Fibroblast of lung (primary cell): ENCODE data around the gene FGF1. TPM values are rescaled to one million over a fixed set of nuclear protein-coding genes. Genes with fewer than 3 reads are reported as not detected.

Experiments used
- DNase-seq, 2 donors: peaks; one replicate each; pipeline versions ENCODE4 v3.0.0 to v3.0.0-alpha.2; 2010; ENCODE audit warnings: low read depth in 2 of 2
- H2AFZ ChIP-seq: 2 replicates; pipeline ENCODE4 v1.5.1; 2012; ENCODE audit warnings: low read length, control low read depth, inconsistent platforms
- H3K27ac ChIP-seq: 2 replicates; pipeline ENCODE4 v1.5.1; 2011; ENCODE audit warnings: low read length, control low read depth; ENCODE audit not compliant: insufficient read depth
- H3K27me3 ChIP-seq: 2 replicates; pipeline ENCODE4 v1.5.1; 2011; ENCODE audit warnings: mild to moderate bottlenecking, low read length; ENCODE audit not compliant: control insufficient read depth, insufficient read depth
- H3K36me3 ChIP-seq: 2 replicates; pipeline ENCODE4 v1.5.1; 2011; ENCODE audit warnings: low read length; ENCODE audit not compliant: control insufficient read depth, insufficient read depth
- H3K4me1 ChIP-seq: 2 replicates; pipeline ENCODE4 v1.5.1; 2011; ENCODE audit warnings: low read length; ENCODE audit not compliant: control insufficient read depth, insufficient read depth; ENCODE audit errors: extremely low read depth
- H3K4me2 ChIP-seq: 2 replicates; pipeline ENCODE4 v1.5.1; 2011; ENCODE audit warnings: low read length, control low read depth; ENCODE audit not compliant: insufficient read depth; ENCODE audit errors: extremely low read depth
- H3K4me3 ChIP-seq, 4 experiments: fragments of 200-600 bp in 1 of 4; sonication (generic) in 1 of 4; replicated peaks in 1 of 4; 2 replicates each; pipeline ENCODE4 v1.5.1; 2011 to 2016; ENCODE audit warnings: low read length in 4 of 4, low read depth in 3 of 4, mild to moderate bottlenecking in 3 of 4, control low read depth in 2 of 4, inconsistent platforms in 1 of 4, mixed read lengths in 1 of 4; ENCODE audit not compliant: insufficient read depth in 1 of 4; ENCODE audit errors: control extremely low read depth in 1 of 4
- H3K79me2 ChIP-seq: 2 replicates; pipeline ENCODE4 v1.5.1; 2012; ENCODE audit warnings: mild to moderate bottlenecking, low read length, inconsistent platforms; ENCODE audit not compliant: control insufficient read depth, insufficient read depth
- H3K9ac ChIP-seq: 2 replicates; pipeline ENCODE4 v1.5.1; 2011; ENCODE audit warnings: mild to moderate bottlenecking, low read length, control low read depth; ENCODE audit not compliant: insufficient read depth
- H3K9me3 ChIP-seq: 2 replicates; pipeline ENCODE4 v1.5.1; 2012; ENCODE audit warnings: low read depth, low read length; ENCODE audit not compliant: control insufficient read depth, insufficient read depth
- H4K20me1 ChIP-seq: 2 replicates; pipeline ENCODE4 v1.5.1; 2011; ENCODE audit warnings: low read length; ENCODE audit not compliant: control insufficient read depth, insufficient read depth; ENCODE audit errors: extremely low read depth
- EZH2 ChIP-seq: IDR thresholded peaks from 2 replicates; pipeline ENCODE4 v1.5.1; 2012; ENCODE audit warnings: low read length, control low read depth, mild to moderate bottlenecking; ENCODE audit errors: missing control alignments
- polyA plus RNA-seq, 2 donors: library from polyadenylated mRNA; depleted of rRNA in 1 of 2; stranded (reverse) in 1 of 2; unstranded in 1 of 2; fragments of >200 nt; gene quantifications; 2 replicates each; pipeline ENCODE4 v1.2.1, GENCODE V29; 2011 to 2012; ENCODE audit warnings: missing spikeins in 1 of 2
- total RNA-seq: library from RNA; depleted of rRNA; stranded (reverse); fragments of >200 nt; gene quantifications from 2 replicates; pipeline ENCODE4 v1.2.1, GENCODE V29; 2014
- TF ChIP-seq, protein P1 (sequence below), 2 donors: IDR thresholded peaks in 1 of 2; conservative IDR thresholded peaks in 1 of 2; 1 replicate in 1 of 2; 2 replicates in 1 of 2; pipeline ENCODE4 v1.5.1; 2011 to 2012; ENCODE audit warnings: low read length in 2 of 2, control low read depth in 1 of 2, inconsistent platforms in 1 of 2, low read depth in 1 of 2, mild to moderate bottlenecking in 1 of 2

Gene FGF1
- total and polyA plus RNA-seq, 2 donors (not counting 1 experiment from before 2014, with no cell fraction given): 3.5 to 17.7 TPM

GRCh38 chr5:142639455-142639854 is 46.4 kb downstream of the FGF1 start:
- no peaks in the 10 kb centered on the region for H4K20me1 ChIP-seq
- DNase-seq: no peak
- peaks cover 10% of the 10 kb centered on the region for H3K4me1 ChIP-seq
- no peaks in the 10 kb centered on the region for H3K79me2 ChIP-seq
- no peaks in the 10 kb centered on the region for H3K9me3 ChIP-seq
- no peak overlapping the region for H3K4me2 ChIP-seq
- H3K4me3 ChIP-seq: no peak overlapping the region
- no peak overlapping the region for H3K9ac ChIP-seq
- TF ChIP-seq EZH2: no peak
- TF ChIP-seq, protein P1, sequence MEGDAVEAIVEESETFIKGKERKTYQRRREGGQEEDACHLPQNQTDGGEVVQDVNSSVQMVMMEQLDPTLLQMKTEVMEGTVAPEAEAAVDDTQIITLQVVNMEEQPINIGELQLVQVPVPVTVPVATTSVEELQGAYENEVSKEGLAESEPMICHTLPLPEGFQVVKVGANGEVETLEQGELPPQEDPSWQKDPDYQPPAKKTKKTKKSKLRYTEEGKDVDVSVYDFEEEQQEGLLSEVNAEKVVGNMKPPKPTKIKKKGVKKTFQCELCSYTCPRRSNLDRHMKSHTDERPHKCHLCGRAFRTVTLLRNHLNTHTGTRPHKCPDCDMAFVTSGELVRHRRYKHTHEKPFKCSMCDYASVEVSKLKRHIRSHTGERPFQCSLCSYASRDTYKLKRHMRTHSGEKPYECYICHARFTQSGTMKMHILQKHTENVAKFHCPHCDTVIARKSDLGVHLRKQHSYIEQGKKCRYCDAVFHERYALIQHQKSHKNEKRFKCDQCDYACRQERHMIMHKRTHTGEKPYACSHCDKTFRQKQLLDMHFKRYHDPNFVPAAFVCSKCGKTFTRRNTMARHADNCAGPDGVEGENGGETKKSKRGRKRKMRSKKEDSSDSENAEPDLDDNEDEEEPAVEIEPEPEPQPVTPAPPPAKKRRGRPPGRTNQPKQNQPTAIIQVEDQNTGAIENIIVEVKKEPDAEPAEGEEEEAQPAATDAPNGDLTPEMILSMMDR (conservative IDR thresholded peaks at IDR 0.05 in 1 of 2, IDR thresholded peaks at IDR 0.05 in 1 of 2; ENCODE audit: low read depth in 1 of 2, low read length in 2 of 2): no peak
- no peaks in the 10 kb centered on the region for H3K27me3 ChIP-seq
- H3K27ac ChIP-seq: no peak overlapping the region
- H3K36me3 ChIP-seq: no peaks in the 10 kb centered on the region
- H2AFZ ChIP-seq: no peak overlapping the region

DNA sequence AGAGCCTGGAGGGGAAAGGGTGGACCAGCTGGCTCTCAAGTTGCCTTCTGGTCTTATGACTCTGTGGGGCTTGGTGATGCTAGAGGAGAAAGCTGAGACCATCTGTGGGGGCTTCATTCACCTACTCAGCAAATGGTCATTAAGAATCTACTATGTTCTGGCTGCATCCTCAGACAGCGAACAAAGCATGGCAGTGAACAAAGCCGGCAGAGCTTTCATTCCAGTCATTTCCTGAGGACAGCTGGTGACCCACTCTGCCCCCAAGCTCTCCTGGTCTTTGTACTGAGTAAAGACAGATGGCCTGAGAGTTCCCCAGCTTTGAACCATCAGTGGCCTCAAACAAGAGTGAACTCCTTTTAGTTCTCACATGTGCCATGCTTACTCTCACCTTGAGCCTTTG is 48.0 kb downstream of the FGF1 start:
- TF ChIP-seq, protein P1 (conservative IDR thresholded peaks at IDR 0.05 in 1 of 2, IDR thresholded peaks at IDR 0.05 in 1 of 2; ENCODE audit: low read depth in 1 of 2, low read length in 2 of 2): no peak

GRCh38 chr5:142636698-142637324 is 49.1 kb downstream of the FGF1 start:
- Histone ChIP-seq H3K79me2 (no peaks in the 10 kb centered on the region), H2AFZ (no peak overlapping the region), H3K4me2 (no peak overlapping the region), H3K9ac (no peak overlapping the region), H3K4me3 (no peak overlapping the region), H4K20me1 (no peaks in the 10 kb centered on the region), H3K9me3 (no peaks in the 10 kb centered on the region), H3K4me1 (peaks cover 2% of the 10 kb centered on the region), H3K27me3 (no peaks in the 10 kb centered on the region), H3K36me3 (no peaks in the 10 kb centered on the region), H3K27ac (no peak overlapping the region)
- DNase-seq: no peak
- TF ChIP-seq, protein P1 (conservative IDR thresholded peaks at IDR 0.05 in 1 of 2, IDR thresholded peaks at IDR 0.05 in 1 of 2; ENCODE audit: low read depth in 1 of 2, low read length in 2 of 2): no peak
- no peak for TF ChIP-seq EZH2

More for the DNA sequence above, 48.0 kb downstream of the FGF1 start:
- Histone ChIP-seq H3K9me3 (no peaks in the 10 kb centered on the region), H3K4me1 (peaks cover 6% of the 10 kb centered on the region), H3K36me3 (no peaks in the 10 kb centered on the region), H2AFZ (no peak overlapping the region), H3K79me2 (no peaks in the 10 kb centered on the region), H3K9ac (no peak overlapping the region), H4K20me1 (no peaks in the 10 kb centered on the region), H3K4me3 (no peak overlapping the region), H3K27ac (no peak overlapping the region), H3K27me3 (no peaks in the 10 kb centered on the region), H3K4me2 (no peak overlapping the region)
- no peak for DNase-seq
